UCSD-AML1 (cell line): Measurements from ENCODE around the gene MYCBP.
"Not testable (repeated sequence)": the region's sequence is repeated elsewhere in the genome, so short reads cannot be mapped to it uniquely, and the experiment has no call there.

Experiments used
- DNase-seq: peaks from one replicate; lab custom pipeline; 2025; ENCODE audit not compliant: unreplicated experiment; lab: John Stamatoyannopoulos, UW

The MYCBP gene, protein sequence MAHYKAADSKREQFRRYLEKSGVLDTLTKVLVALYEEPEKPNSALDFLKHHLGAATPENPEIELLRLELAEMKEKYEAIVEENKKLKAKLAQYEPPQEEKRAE

DNA sequence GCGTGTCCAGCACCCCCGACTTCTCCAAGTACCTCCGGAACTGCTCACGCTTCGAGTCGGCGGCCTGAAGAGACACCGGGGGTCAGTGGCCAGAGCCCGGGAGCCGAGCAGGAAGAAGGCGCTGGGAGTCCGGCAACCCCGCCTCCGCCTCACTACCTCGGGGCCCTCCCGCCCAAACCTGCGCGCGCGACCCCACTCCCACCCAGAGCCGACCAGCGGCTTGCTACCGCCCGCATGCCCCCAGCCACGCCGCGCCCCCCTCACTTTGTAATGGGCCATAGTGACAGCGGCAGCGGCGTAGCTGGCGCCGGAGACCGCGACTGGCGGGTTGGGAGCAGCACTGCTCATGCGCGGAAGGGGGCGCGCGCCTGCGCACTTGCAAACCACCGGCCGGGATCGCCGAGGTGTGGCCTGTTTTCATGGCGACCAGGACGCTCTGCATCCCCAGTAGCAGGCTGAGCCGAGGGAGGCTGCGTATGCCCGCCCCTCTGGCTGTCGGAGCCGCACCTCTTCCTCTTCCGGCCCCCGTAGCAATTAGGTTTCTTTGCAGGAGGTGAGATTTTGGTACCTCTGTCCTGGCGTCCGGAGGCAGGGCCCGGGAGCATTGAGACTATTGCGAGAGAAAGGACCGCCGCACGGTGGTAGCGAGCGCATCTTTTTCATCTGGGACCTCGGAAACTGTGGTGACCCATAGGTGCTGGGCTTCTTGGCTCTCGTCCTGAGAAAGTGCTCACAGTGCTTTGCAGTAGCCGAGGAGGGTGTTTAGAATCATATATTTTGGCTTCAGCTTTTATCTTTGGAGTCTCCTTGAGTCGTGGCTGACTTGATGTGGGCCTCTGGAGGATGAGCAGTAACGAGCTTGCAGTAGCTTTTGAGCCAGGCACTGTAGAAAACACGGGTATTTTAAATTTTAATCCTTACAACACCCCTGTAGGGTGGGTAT is at the start of gene MYCBP:
MYCBP (minus strand) TSS at position 322 of the 943 bp plus-strand sequence; CDS start at position 279, 43 bp downstream.
- peak; percentile 95 for DNase-seq

DNA sequence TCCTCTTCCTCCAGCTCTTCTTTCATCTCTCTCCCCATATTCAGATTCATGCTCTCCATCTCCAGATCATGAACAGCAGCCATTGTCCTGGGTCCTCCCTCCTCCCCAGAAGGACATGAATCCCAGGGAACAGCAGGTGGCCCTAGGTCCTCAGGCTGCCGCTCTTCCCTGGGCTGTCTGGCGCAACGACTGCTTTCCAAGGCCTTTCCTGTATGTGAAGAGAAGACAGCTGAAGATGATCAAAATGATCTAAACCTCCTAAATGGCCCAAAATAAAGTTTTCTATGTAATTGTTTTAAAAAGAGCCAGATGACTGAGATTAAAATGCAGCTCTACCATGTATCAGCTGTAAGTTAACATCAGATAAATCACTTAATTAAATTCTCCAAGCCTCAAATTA is 46.0 kb upstream of the MYCBP start:
- no peak for DNase-seq

DNA sequence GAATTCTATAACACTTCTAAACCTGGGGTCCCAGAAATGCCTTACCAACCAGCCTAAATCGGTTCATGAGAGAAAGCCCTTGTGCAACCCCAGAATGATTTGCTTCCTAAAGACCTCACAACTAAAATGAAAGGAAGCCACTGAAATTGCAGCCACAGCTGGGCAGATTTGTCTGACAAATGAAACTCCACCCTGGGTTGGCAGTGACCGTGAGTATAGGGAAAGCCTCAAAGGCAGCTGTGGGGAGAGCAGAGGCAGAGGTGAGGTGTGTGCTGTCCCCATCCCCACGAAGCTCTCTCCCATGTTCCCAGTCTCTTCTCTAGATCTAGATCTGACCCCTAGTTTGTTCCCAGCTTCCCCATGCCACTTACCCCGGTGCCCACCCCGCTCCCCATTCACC is 45.4 kb upstream of the MYCBP start:
- no peak for DNase-seq

DNA sequence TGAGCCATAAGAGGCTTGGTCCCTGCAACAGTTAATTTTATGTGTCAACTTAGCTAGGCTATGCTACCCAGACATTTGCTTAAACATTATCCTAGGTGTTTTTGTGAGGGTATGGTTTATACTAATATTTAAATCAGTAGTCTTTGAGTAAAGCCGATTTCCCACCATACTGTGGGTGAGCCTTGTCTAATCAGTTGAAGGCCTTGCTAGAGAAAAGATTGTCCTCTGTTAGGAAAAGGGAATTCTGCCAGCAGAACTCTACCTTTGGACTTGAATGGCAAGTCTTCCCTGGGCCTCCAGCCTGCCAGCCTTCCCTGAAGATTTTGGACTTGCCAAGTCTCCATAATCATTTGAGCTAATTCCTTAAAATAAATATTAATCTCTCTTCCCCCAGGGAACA is 44.6 kb upstream of the MYCBP start:
- DNase-seq: no peak

DNA sequence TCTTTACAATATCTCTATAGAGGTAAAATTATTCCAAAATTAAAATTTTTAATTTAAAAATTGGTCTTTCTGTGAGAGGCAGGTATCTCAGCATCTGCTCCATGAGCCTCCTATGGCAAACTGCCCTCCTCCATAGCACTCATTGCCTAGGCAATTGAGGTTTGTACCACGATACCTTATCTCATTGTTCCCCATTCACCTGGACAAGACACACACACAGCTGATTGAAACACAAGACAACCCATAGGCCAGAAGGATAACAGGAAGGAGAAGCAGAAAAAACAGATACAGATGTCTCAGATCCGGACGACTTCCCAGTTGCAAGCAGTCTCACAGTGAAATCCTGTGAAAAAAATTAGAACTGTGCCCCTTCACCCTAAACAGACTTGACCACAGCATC is 44.2 kb upstream of the MYCBP start:
- no peak for DNase-seq

DNA sequence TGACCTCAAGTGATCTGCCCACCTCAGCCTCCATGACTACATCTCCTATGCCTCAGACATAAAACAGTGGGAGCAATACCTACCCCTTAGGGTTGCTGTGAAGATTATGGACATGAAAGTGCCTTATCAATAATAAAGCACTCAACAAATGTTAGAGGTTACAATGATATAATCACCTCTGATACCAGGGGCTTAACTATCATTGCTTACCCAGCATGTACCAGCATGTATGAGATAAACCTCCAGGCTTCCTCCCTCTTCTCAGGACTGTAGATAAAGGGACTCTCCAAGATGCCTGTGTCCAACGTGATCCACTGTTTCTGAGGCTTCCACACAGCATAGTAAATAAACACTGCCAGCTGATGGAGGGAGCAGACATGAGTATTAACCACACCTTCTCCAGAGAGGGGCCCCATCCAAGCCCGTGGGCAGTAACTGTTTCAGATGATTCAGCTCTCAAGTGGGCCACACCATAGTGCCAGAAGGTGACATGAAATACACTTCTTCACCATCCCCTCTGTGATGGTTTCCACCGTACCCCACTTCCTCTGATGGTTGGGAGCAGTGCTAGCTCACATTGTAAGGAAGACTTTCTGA is 42.3 kb upstream of the MYCBP start:
- no peak for DNase-seq

DNA sequence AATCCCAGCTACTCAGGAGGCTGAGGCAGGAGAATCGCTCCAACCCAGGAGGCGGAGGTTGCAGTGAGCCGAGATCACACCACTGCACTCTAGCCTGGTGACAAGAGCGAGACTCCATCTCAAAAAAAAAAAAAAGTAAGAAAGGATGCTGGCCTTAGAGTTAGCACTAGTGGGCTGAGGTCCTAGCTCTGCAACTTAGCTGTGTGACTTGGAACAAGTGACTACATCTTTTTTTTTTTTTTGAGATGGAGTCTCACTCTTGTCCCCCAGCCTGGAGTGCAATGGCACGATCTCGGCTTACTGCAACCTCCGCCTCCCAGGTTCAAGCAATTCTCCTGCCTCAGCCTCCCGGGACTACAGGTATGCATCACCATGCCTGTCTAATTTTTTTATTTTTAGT is 41.8 kb upstream of the MYCBP start:
- not testable (repeated sequence) for DNase-seq

DNA sequence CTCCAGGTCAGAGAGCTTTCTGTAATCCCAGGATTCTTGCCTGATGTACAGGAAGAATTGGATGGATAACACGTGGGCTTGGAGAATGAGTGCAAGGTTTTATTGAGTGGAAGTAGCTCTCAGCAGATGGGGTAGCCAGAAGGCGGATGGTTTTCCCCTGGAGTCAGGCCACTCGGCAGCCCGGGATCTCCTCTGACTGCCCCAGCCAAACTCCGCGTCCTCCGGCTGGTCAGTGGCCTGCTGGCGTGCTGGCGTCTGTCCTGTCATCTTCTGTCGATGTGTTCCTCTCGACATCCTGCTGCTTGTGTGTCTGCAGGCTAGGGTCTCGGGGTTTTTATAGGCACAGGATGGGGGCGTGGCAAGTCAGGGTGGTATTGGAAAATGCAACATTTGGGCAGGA is 35.7 kb upstream of the MYCBP start:
- DNase-seq: no peak

DNA sequence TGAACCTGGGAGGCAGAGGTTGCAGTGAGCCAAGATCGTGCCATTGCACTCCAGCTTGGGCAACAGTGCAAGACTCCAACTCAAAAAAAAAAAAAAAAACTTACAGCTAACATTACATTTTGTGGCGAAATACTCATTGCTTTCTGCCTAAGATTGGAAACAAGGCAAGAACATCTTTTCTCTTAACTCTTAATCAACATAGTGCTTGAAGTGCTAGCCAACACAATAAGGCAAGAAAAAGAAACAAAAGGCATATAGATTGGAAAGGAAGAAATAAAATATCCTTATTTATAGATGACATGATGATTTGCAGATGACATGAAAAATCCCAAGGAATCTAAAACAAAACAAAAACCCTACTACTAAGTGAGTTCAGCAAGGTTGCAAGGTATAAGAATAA is 32.8 kb upstream of the MYCBP start:
- no peak for DNase-seq

DNA sequence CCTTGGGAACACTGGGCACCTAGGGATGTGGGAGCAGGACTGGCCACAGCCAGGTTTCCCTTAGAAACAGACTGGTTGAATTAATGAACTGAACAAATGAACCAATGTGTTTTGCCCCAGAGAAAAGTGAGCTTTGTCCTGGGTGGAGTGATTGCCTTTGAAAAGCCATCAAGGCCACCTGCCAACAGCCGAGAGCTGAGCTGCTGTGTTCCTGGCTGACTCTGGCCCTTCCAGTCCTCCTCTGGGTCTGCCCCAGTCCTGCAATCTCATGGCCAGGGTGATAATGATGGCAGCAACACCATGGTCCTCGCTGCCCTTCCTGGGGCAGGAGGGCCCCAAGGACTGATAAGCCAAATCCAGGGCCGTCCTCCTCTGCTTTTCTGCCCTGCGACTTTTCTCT is 26.4 kb upstream of the MYCBP start:
- DNase-seq: no peak

DNA sequence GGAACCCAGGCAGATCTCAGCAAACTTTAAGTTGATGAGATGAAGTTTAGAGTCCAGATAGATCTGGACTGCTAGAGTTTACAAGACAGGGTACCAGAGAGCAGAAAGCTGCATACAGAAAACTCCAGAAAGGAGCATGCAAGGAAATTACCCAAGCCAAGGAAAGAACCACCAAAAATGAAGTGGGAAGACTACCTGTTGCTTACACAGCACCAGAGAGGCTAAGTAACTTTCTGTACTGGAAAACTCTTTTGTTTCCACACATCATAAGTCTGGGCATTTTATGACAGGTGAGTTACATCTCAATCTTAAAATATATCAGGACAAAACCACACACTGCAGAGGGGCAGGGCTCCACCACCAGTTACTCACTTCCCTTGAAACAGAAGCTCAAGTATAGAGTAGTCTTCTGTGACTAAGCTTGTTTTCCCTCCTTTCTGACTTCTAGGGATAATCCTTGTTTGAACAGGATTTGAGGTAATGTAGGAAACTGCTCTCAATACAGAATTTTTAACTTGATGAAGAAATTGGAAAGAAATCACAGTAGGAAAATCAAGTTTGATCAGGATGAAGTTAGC is 25.6 kb upstream of the MYCBP start:
- no peak for DNase-seq

DNA sequence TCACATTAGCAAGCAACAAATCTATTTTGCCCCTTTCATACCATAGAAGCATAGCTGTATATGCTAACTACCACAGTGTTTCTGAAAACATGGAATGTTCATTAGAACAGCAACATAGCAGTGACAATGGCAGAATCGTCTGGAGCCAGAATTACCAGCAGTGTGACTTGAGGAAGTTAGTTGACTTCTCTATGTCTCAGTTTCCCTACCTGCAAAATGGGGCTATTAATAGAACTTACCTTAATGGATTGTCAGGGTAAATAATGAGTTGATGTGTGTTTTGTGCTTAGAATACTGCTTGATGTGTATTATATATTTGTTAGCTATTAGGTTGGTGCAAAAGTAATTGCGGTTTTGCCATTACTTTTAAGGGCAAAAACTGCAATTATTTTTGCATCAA is 23.0 kb upstream of the MYCBP start:
- no peak for DNase-seq

DNA sequence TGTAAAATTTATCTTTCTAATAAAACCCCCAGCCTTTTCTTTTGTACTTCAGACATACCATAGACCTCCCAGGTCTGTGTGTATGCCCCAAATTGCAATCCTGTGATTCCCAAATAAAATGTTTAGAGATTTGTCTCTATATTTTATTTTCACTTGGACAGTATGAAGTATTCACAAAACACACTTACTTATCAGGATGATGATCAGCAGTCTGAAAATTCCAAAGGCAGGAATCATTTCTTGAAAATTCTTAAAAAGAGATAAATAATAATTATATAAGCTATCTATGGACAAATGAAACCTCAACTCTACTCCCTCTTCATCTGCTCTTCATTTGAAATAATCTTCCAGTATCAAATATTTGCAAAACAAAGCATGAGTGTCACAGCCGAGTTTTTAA is 19.8 kb upstream of the MYCBP start:
- DNase-seq: no peak

DNA sequence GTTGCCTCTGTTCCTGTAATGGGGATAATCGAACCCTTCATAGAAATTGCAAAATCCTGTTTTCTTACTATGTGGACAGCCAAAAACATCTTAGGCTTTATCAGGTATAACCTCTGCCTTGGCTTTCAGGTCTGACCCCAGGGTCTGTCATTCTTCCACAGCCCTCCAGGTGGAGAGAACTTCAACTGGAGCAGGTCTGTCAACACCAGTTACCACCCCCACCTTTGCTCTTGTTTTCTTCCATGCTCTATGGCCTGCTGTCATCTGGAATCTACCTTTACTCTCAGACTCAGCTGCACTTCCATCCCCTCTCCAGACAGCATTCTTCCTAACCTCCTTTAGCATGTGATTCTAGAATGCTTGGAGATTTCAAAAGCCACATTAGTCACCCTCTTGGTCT is 18.6 kb upstream of the MYCBP start:
- DNase-seq: no peak

DNA sequence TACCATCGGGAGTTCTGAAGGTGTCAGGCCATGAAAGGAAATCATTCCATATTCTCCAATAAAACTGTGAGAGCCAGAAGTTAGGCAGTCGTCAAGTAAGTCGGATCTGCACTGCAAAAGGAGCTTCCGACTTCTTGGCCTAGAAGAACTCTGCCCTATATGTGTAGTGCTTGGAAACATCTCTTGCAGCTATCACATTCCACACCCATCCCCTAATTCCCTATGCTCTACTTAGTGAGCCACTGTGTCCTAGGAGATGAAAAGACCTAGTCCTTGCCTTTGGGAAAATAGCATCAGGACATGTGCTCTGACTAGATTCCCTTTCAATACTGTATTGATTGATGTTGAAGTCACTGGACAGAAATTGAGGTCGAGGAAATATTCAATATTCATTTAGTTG is 16.4 kb upstream of the MYCBP start:
- DNase-seq: no peak

DNA sequence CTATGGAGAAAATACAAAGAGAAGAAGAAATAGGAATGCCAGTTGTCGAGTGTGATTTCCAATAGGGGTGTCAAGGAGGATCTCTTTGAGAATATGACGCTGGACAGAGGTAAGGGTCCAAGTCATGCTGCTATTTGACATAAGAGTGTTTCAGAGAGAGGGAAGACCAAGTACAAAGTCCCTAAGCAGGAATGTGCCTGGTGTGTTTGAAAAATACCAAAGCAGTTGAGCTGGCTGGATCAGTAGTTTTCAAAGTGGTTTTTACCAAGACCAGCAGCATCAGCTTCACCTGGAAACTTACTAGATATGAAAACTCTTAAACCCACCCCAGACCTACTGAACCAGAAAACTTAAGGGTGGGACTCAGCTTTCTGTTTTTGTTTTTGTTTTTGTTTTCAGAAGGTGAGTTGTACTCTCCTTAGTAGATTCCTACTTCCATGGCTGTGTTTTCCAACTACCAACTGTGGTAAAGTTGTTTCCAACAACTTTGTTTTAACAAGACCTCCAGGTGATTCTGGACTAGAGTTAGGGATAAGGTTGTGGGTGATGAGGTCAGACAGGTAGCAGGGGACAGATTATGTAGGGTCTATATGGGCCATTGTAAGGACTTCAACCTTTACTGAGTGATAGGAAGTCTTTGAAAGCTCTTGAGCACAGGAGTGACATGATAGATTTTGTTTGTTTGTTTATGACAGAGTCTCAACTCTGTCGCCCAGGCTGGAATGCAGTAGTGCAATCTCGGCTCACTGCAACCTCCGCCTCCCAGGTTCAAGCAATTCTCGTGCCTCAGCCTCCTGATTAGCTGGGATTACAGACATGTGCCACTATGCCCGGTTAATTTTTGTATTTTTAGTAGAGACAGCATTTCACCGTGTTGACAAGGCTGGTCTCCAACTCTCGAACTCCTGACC is 15.5 kb upstream of the MYCBP start:
- DNase-seq: no peak

DNA sequence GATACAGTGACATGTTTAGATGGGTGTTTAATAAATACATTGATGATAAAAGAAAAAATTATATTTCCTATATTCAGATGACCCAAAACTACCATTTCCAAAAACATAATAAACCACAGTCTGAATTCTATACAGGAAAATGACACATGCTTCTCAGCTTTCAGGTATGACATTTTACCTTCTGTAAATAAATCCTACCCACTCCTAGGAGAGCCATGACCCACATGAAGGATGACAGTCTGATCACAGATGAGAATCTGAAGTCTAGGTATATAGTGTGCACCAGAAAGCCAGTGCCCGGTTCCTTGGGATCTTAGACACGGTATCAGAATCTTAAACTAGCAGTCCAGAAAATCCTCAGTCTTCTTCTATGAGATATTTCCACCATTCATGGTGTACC is 11.9 kb upstream of the MYCBP start:
- no peak for DNase-seq

DNA sequence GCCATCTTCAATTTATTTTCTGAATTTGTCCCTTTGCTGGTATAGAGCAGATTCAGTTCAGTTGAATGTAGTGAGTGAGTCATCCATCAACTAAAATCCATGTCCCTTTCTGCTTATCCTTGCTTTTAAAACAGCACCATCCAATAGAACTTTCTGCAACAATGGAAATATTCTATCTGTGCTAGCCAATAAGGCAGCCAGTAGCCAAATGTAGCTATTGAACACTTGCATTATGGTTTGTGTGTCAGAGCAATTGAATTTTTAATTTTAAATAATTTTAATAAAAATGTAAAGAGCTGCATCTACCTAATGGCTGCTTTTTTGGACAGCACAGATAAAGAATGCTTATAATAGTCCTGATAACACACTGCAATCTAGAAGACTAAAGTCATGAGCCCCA is 8.3 kb upstream of the MYCBP start, which contains the start of gene GJA9:
GJA9 (minus strand) TSS at position 101 of the 400 bp plus-strand sequence. CDS start 5,489 bp downstream, outside the sequence.
- no peak for DNase-seq

DNA sequence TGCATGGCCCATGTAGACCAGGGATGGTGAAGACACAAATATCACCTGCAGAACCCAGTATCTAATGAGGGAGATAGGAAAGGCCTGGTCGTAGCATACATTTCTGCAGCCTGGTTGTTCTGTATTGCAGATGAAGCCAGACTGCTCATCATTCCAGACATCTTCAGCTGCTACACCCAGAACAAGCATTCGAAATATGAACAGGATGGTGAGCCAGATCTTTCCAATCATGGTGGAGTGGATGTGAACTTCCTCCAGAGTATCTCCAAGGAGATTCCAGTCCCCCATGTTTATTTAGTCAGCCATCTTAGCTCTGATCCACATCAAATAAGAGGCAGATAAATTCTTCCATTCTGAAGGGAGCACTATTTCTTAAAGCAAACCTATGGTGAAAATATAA is 2.7 kb upstream of the MYCBP start:
- no peak for DNase-seq

DNA sequence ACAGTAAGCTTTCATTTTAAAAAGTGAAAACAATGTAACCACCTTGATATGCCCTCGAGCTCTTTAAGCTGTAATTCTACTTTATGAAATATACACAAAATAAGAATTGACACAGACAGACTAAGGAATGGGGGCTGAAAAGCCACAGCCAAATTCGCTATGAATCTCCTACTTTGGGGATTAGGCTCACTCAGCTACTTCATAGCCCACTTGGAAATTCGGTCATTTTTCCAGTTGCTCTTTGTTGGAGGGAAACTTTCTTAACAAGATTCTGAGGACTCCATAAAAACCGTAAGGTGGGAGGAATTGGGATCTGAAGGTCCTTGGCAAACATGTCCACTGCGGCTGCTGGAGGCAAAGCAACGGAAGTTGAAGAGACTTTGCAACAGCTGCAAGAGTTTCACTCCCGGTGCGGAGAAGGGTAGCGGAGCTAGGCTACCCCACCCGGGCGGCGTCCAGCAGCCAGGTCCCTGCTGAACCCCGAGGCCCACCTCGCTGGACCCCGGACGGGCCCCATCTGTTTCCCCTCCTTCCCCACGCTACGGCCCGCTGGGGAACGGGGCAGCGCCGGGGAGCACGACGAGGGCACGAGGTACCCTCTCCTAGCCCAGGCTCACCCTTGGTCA is 634 bp downstream of the MYCBP start:
- peak; percentile 48 for DNase-seq
